HG03469 (cell line): Measurements from ENCODE around the gene C1orf159.
"Not testable (repeated sequence)": the region's sequence is repeated elsewhere in the genome, so short reads cannot be mapped to it uniquely, and the experiment has no call there.

ENCODE experiments used
- ATAC-seq: cut with Tn5 transposase; IDR thresholded peaks from one replicate; pipeline ENCODE4 v1.9.1; 2021; ENCODE audit warnings: mild to moderate bottlenecking, moderate library complexity, moderate number of reproducible peaks; ENCODE audit not compliant: unreplicated experiment

The C1orf159 gene

GRCh38 chr1:1083416-1084371, 32.2 kb downstream of the C1orf159 start:
- ATAC-seq, result no peak

GRCh38 chr1:1082776-1083415, 33.0 kb downstream of the C1orf159 start:
- ATAC-seq, result no peak

GRCh38 chr1:1082239-1082775, 33.6 kb downstream of the C1orf159 start:
- ATAC-seq, result no peak

DNA sequence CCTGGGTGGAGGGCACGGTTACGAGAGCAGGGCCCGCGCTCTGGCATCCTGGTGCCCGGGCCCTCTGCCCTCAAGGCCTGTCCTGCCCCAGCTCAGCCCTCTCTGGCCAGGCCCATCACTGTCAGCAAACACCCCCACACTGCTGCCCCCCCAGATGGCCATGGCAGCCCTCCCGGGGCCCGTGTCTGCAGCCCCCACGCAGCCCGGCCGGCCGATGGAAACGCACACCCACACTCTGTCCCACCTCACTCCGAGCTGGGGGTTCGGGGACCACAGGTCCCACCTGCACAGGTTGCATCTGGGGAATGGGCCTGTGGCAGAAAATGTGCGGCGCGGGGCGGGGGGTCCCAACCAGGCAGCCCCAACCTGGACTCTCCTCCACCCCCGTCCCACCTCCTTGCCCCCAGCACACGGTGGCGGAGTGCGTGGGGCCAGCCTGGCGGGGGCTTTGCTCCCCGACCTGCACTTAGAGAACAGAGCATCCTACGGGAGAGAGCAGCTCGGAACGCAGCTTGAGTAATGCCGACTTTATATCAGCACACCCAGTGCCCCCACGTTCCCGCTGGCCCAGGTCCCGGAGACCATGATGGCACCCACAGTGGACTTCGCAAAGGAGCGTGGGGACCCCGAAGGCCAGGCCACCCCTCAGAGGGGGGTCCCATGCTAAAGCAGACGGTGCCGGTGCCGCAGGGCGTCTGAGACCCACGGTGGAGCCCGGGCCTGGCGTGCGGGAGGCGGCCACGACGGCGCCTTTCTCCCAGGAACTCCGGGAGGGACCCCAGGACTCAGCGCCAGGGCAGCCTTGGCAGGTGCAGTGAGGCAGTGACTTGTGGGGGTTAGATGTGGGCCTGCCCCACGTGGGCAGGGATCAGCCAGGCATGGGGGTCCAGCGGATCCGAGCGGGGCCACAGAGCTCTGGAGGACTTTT, 34.3 kb downstream of the C1orf159 start:
- ATAC-seq, result no peak

- ATAC-seq, result no peak
These were observed 35.0 kb downstream of the C1orf159 start for GRCh38 chr1:1080951-1081310.

GRCh38 chr1:1080122-1080757, 35.6 kb downstream of the C1orf159 start:
- ATAC-seq, result no peak

DNA sequence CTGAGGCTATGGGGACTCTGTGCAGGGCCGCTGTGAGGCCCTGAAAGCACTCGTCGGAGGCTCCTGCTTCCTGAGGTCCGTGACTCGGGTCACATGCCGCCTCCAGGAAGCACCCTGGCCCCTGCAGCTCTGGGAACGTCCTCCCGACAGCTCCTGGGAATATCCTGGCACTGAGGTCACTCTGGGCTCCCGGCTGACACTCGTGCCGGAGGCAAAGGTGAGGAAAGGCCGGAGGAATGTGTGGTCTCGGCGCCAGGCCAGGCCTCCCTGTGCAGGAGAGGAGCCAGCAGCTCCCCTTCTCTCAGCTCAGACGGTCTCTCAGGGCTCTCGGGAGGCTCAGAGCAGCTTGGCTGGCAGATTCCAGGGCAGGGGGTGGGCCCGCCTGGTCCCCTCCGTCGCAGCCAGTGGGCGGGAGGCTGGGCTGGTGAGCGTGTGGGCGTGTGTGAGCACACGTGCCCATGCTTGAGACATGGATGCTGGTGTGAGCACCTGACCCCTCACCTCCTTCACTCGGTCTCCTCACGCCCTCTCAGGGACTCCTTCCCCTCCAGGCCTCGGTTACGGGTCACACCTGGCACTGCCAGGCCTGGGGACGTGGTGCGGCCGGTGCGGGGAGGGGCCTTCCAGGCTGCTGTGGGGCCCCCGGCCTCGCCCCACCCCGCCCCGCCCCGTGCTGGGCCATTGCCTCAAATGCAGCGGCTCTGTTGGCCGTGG, 36.3 kb downstream of the C1orf159 start:
- no peak for ATAC-seq

DNA sequence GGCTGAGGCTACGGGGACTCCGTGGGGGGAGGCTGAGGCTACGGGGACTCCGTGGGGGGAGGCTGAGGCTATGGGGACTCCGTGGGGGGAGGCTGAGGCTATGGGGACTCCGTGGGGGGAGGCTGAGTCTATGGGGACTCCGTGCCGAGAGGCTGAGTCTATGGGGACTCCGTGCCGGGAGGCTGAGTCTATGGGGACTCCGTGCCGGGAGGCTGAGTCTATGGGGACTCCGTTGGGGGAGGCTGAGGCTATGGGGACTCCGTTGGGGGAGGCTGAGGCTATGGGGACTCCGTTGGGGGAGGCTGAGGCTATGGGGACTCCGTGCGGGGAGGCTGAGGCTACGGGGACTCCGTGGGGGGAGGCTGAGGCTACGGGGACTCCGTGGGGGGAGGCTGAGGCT, 38.5 kb downstream of the C1orf159 start:
- not testable (repeated sequence) for ATAC-seq

GRCh38 chr1:1075148-1075935, 40.5 kb downstream of the C1orf159 start:
- no peak for ATAC-seq

DNA sequence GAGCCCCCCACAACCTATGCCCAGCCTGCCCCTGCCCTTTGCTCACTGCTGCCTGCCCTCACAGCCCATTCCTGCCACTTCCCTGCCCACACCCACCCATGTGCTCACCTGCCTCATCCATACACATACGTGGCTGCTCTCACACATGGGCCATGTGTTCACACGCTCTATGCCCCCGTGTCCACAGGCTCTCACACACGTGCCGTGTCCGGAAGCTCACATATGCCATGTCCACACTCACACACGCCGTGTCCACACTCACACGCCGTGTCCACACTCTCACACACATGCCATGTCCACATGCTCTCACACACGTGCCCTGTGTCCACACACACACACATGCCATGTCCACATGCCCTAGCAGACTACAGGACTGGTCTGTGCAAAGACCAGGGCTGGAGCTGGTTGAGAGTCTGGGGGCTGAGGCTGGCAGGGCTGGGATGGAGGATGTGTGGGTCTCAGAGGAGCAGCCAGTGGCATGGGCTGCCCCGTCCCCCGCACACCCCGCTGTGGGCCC, 41.2 kb downstream of the C1orf159 start:
- no peak for ATAC-seq

DNA sequence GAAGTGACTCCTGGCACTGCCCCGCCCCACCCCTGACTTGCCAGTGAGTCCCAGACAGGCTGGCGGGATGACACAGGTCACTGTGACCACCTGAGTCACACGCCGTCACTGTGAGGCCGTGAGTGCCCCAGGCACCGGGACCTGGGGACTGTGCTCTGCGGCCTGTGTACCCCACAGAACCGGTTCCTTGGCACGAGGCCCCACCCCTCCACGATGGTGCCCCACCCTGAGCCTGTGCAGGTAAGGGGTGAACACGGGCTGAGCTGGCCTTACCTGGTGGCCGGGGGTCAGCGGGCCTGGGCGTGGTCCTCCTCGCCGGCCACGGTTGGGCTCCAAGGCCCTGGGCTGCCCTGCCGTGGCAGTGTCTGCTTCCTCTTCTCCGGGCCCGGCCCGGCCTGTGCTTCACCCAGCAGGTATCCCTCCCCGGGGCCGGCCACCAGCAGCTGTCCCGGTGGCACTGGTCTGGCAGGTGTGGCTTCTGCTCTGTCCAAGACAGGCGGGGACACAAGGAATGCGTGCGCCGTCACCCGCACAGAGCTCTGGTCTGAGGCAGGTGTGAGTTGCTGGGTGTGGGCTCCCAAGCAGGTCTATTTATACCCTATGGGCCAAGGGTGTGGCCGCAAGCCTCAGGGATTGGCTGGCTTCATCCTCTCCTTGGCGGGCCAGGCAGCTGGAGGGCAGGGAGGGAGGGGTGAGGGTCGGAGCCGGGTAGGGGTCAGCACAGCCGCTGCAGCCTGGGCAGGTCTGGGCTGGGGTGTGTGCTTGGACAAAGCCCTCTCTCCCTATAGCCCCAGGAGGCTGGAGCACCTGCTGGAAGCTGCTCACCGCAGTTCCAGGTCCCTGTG, 41.9 kb downstream of the C1orf159 start, which contains the start of gene RNF223:
Gene RNF223 (minus strand): TSS at position 564 of the 845 bp plus-strand sequence. CDS start 1,740 bp downstream, outside the sequence.
- no peak for ATAC-seq

GRCh38 chr1:1072849-1073742, 42.8 kb downstream of the C1orf159 start:
- ATAC-seq, result no peak

DNA sequence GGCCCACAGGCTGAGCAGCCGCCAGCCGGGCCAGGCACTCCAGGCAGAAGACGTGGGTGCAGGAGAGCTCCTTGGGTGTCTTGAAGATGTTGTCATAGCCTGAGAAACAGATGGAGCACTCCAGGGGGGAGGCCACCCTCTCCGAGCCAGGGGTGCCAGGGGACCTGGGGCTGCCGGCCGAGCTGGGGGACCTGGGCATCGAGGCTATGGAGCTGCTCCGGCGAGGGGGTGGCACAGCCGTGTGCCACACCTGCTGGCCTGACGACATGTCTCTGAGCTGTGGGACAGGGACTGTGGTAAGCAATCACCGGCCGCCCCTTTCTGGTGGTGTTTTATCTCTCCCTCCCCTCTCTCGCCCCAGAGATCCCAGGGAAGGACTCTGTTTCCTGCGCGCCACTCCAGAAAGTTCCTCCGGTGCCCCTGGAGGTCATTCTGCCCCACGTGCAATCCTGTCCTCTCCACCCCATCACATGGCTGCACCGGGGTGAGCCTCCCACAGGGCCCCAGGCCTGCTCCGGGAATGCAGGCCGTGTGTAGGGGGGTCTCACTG, 43.5 kb downstream of the C1orf159 start:
- ATAC-seq, result no peak

- no peak for ATAC-seq
These were observed 44.2 kb downstream of the C1orf159 start for GRCh38 chr1:1071486-1072298.
